ENCODE measurements around the gene DGKI.

DGKI gene

DNA sequence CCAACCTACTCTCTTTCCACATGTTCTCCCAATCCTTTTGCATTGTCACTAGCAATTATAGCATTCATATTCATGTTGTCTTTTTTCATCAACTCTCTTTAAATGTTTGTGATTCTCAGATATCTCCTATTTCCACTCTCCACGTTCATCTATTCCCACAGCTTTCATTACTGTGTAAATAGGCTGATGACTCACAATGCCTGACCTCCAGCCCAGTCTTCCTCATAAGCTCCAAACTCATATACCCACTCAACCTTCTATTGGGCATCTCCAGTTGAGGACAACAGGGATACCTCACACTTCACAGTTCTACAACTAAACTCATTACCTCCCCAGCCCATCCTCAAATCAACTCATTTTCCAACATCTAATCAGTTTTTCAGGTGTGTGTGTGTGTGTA lies 194.1 kb downstream of the DGKI start:
- no peak for DNase-seq (ENCODE audit: low spot score)

GRCh38 chr7:137647905-137648565 lies 198.7 kb downstream of the DGKI start:
- DNase-seq (ENCODE audit: low spot score): no peak

- DNase-seq (ENCODE audit: low spot score): no peak
Measured at GRCh38 chr7:137642472-137642871, 204.3 kb downstream of the DGKI start.

DNA sequence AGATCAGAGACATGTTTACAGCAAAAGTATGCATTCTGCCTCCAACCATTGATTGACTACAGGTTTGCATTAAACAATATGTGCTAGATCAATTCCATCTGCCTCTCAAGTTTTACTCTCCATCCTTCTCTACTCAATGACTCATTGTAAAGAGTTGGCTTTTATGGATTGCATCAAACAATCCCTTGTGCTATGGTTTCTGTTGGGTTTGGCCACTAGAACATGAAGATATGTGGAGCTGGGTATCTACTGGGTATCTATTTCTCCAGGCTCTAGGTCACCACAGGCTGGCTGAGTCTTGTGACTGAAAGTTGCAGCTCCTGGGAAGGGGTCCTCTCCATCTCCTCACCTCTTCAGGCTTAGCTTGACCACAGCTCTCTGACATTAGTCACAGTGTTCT lies 204.7 kb downstream of the DGKI start:
- DNase-seq (ENCODE audit: low spot score): no peak

DNA sequence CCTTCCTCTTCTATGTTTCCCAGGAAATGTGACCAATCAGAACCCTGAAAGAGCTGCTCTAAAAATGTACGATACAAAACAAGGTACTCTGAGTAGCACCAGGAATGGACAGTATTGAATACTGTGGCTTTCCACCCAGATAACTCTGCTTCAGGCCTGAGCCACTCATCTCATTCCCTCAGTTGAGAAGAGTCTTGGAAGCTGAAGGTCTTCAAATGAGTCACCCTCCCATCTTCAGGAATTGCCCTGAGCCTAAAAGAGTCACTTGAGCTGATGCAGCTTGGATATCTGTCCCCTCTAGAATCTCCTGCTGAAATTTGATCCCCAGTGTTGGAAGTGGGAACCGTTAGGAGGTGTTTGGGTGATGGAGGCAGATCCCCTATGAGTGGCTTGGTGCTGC lies 210.4 kb downstream of the DGKI start:
- DNase-seq (ENCODE audit: low spot score): no peak

- no peak for DNase-seq (ENCODE audit: low spot score)
Measured at GRCh38 chr7:137635874-137636273, 210.9 kb downstream of the DGKI start.

- DNase-seq (ENCODE audit: low spot score): no peak
Measured at GRCh38 chr7:137635132-137635531, 211.6 kb downstream of the DGKI start.

- no peak for DNase-seq (ENCODE audit: low spot score)
Measured at GRCh38 chr7:137634356-137634755, 212.4 kb downstream of the DGKI start.

GRCh38 chr7:137633133-137633532 lies 213.6 kb downstream of the DGKI start:
- no peak for DNase-seq (ENCODE audit: low spot score)

- no peak for DNase-seq (ENCODE audit: low spot score)
Measured at GRCh38 chr7:137628216-137628615, 218.6 kb downstream of the DGKI start.

DNA sequence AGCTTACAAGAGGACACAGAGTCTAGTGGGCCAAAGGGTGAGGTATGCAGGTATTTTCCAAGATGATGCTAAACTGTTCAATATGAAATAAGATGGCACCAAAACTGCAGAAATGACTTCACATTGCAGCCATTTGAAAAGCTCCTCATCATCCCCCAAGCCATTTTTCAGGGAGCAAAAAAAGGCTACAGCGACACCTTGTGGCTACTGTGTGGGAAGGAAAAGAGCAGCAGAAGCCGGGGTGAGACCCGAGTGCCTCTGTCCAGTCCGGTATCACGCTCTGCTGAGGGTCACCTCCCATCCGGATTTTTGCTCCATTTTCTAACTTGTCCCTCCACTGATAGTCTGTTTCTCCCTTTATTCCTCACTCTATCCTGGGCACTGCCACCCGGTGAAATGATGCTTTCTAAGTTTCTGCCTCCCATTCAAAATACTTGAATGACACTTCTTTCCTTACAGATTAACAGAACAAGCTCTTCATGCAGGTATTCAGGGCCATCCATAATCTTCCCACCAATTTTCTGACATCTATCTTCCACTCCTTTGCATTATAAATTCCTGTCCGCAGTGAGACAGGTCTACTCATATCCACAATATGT lies 220.2 kb downstream of the DGKI start:
- DNase-seq (ENCODE audit: low spot score): peak; percentile 39

- DNase-seq (ENCODE audit: low spot score): no peak
Measured at GRCh38 chr7:137625197-137625596, 221.6 kb downstream of the DGKI start.

DNA sequence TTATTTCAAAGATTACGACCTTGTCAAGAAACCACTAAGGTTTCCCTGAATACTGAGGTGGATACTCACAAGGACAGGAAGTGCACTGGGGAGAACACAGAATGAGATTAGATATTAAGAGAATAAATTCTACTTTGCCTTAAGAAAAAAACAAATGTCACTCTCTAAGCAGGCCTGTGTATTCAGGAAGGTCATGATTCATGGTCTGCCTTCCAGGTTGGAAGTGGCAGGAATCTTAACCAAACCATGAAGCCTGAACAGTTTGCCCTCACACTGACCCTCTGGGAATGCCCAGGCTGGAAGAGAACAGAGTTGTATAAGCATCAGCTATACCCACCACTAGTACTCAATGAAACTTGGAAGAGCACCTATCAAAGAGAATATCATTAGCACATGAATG lies 227.6 kb downstream of the DGKI start:
- no peak for DNase-seq (ENCODE audit: low spot score)

DNA sequence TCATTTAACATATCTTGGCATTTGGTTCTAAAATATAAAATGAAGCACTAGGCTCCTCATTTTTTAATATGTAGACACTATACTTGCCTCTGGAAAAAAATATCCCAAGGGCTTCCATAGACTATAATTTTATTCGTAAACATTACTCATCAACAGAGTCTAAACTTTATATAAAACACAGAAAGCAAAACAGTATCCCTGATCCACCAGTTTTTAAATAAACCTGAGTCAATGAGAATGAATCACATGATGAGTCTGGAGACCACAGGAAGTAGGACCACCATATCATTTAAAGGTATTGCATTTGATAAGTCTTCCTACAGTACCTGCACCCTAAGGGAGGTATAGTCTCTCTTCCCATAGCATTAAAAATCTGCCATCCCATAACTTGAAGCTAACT lies 228.0 kb downstream of the DGKI start:
- DNase-seq (ENCODE audit: low spot score): no peak

GRCh38 chr7:137613006-137613525 lies 233.7 kb downstream of the DGKI start:
- no peak for DNase-seq (ENCODE audit: low spot score)

DNA sequence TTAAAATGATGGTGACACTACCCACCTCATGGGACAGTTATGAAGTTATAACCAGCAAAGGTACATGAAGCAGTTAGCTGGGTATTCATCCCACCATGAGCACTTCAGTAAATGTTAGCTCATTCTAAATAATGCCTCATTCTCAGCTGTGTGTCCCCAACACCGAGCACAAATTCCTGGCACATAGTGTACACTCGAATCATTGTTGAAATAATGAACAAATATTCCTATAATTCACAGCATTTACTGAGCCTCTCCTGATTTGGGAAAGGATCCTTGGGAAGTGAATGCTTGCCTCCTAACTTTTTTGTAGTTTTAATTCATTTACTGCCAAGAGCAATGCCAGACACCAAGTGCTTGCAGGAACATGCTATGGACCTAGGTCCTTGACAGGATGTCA lies 235.2 kb downstream of the DGKI start:
- DNase-seq (ENCODE audit: low spot score): no peak

DNA sequence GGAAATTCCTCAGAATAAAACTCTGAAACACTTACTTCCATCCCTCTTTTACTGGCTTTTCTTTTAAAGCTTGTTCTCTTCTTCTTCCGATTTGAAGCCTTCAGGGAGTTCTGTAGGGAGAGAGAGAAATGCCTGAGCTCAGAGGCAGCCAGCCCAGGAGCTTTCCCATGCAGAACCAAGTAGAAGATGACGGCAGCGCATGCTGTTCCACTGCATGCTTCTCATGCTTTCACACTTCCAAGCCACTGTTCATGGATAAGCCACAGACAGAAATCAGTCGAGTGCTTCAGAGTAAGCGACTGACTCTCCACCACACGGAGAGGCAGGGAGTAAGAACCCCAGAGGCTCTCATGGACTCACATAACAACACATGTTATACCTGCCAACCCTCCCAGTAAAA lies 237.3 kb downstream of the DGKI start:
- DNase-seq (ENCODE audit: low spot score): no peak

GRCh38 chr7:137606061-137606674 lies 240.6 kb downstream of the DGKI start:
- DNase-seq (ENCODE audit: low spot score): no peak

DNA sequence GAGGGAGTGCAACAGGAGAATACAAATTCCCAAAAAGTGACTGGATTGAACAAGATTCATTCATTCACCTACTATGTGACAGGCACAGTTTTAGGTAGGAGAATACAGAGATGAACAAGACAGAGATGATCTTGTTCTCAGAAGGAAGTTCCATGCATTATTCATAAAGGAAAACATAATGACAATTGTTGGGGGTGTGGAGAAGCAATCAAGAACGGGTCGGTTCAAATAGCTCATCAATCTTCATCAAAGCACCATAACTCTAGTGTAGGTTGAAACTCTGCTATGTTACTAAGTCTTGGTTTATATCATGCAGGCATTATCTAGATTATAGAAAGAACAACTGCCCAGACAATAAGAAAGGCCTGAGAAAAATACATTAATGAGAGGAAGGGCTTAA lies 243.7 kb downstream of the DGKI start:
- DNase-seq (ENCODE audit: low spot score): no peak

- no peak for DNase-seq (ENCODE audit: low spot score)
Measured at GRCh38 chr7:137601642-137602041, 245.1 kb downstream of the DGKI start.

- no peak for DNase-seq (ENCODE audit: low spot score)
Measured at GRCh38 chr7:137597856-137598255, 248.9 kb downstream of the DGKI start.

DNA sequence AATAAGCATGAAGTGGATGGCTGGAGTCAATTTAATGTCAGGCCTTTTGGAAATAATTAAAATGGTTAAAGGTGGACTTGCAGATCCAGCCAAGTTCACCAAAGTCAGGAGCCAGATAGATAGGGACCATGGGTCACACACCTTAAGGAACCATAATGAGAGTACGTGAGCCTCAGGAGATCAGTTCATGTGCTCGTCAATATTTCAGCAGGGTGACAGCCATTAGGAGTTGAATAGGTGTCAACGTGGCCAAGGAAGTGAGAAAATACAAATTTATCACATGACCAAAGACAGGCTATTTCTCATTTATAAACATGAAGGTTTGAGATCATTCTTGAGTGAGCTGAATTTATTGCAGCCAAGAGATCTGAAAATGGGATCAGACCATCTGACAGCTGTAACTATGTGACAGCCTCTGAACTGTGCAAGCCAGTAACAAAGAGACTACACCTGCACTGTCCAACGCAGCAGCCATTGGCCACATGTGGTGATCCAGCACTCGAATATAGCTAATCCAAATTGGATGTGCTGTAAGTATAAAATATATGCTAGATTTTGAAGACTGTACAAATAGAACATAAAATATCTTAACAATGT lies 253.6 kb downstream of the DGKI start:
- no peak for DNase-seq (ENCODE audit: low spot score)

DNA sequence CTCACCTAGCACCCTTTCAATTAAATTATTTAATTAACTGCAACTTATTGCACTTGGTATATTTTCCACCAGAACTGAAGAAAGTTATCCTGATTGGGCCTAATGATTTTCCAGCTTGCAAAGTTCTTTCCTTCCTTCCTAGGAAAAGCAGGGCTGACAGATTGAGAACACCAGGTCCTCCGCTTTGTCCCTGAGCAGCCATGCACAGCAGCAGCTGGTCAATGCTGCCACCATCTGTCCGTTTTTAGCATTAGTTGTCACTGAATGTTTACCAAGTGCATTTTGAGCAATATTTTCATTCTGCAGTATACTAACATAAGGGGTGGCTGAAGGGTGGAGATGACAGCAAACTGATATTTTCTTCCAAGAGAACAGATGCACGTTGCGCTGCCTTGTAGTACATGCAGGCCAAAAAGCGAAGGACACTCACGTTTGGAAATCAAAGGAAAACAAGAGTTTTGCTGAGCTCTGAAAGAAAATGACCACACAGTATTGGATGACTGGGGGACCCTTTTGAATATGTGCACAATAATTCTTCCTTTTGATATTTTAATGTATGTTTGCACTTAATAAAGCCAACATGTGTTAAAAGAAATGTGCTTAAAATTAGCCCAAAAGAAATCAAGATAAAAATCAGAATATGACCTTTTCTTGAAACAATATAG lies 254.4 kb downstream of the DGKI start:
- peak; percentile 48 for DNase-seq (ENCODE audit: low spot score)

Measured in HuH-7.5 (cell line).